ENCODE results near the gene CLEC18A. TPM values are rescaled to one million over a fixed set of nuclear protein-coding genes. Genes with fewer than 3 reads are reported as not detected.

Gene CLEC18A
- total RNA-seq, 1 experiment from 2014 or later: 3.6 TPM

GRCh38 chr16:69929480-69929879 is 21.7 kb upstream of the CLEC18A start:
- Mint-ChIP-seq H3K36me3 (ENCODE audit: insufficient read depth, unreplicated experiment) (peaks cover 9% of the 10 kb centered on the region), H3K4me3 (ENCODE audit: low read depth, unreplicated experiment) (no peak overlapping the region), H3K9me3 (ENCODE audit: low read depth, unreplicated experiment) (no peaks in the 10 kb centered on the region), H3K27me3 (ENCODE audit: unreplicated experiment) (no peaks in the 10 kb centered on the region), H3K4me1 (ENCODE audit: low read depth, unreplicated experiment) (no peaks in the 10 kb centered on the region), H3K27ac (ENCODE audit: unreplicated experiment) (no peak overlapping the region)
- TF ChIP-seq, protein P1, sequence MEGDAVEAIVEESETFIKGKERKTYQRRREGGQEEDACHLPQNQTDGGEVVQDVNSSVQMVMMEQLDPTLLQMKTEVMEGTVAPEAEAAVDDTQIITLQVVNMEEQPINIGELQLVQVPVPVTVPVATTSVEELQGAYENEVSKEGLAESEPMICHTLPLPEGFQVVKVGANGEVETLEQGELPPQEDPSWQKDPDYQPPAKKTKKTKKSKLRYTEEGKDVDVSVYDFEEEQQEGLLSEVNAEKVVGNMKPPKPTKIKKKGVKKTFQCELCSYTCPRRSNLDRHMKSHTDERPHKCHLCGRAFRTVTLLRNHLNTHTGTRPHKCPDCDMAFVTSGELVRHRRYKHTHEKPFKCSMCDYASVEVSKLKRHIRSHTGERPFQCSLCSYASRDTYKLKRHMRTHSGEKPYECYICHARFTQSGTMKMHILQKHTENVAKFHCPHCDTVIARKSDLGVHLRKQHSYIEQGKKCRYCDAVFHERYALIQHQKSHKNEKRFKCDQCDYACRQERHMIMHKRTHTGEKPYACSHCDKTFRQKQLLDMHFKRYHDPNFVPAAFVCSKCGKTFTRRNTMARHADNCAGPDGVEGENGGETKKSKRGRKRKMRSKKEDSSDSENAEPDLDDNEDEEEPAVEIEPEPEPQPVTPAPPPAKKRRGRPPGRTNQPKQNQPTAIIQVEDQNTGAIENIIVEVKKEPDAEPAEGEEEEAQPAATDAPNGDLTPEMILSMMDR (IDR thresholded peaks at IDR 0.05; ENCODE audit: unreplicated experiment): no peak
- CTCF ChIA-PET: interaction anchor here (1.4 kb wide), 1 partner anchor 166 kb away, joined by 3 read pairs; no protein-coding TSS in a partner anchor
- intact Hi-C loops (cut with micrococcal nuclease; ENCODE audit: unreplicated experiment): no loop called here
- BruUV-seq (replicated peaks): no TSS peak
- DNase-seq: no peak

DNA sequence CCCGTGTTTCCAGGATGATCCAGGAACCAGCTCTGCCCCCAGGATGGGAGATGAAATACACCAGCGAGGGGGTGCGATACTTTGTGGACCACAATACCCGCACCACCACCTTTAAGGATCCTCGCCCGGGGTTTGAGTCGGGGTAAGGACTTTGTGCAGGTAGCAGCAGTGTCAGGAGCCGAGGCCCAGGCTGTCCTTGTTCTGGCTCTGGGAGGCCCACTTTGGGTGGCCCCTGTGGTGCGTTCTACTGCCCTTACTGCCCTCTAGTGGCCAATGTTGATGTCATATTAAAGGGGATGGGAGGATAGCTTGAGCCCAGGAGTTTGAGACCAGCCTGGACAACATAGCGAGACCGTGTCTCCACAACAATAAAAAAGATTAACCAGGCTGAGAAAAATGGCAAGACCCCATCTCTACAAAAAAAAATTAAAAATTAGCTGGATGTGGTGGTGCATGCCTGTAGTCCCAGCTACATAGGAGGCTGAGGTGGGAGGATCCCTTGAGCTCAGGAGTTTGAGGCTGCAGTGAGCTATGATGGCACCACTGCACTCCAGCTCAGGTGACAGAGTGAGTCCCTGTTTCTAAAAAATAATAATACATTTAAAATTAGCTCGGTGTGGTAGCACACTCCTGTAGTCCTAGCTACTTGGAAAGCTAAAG is 20.9 kb upstream of the CLEC18A start:
- CTCF ChIA-PET: interaction anchor here (0.6 to 1.4 kb wide), 7 partner anchors 9 to 1844 kb away, joined by 3 to 7 read pairs (median 3); no protein-coding TSS in a partner anchor
- intact Hi-C loops (cut with micrococcal nuclease; ENCODE audit: unreplicated experiment): loop anchor here (1.0 kb wide), 1 partner anchor 134 kb away; no protein-coding TSS in a partner anchor
- BruUV-seq (replicated peaks): no TSS peak
- peak; percentile 68 for DNase-seq
- peaks cover 9% of the 10 kb centered on the region for H3K36me3 Mint-ChIP-seq (ENCODE audit: insufficient read depth, unreplicated experiment)
- TF ChIP-seq, protein P1 (IDR thresholded peaks at IDR 0.05; ENCODE audit: unreplicated experiment): peak; percentile 83
- H3K9me3 Mint-ChIP-seq (ENCODE audit: low read depth, unreplicated experiment): no peaks in the 10 kb centered on the region
- no peaks in the 10 kb centered on the region for H3K27me3 Mint-ChIP-seq (ENCODE audit: unreplicated experiment)
- H3K4me3 Mint-ChIP-seq (ENCODE audit: low read depth, unreplicated experiment): no peak overlapping the region
- H3K4me1 Mint-ChIP-seq (ENCODE audit: low read depth, unreplicated experiment): no peaks in the 10 kb centered on the region
- H3K27ac Mint-ChIP-seq (ENCODE audit: unreplicated experiment): no peak overlapping the region

- Mint-ChIP-seq H3K4me1 (ENCODE audit: low read depth, unreplicated experiment) (no peaks in the 10 kb centered on the region), H3K36me3 (ENCODE audit: insufficient read depth, unreplicated experiment) (peaks cover 9% of the 10 kb centered on the region), H3K27me3 (ENCODE audit: unreplicated experiment) (no peaks in the 10 kb centered on the region), H3K9me3 (ENCODE audit: low read depth, unreplicated experiment) (no peaks in the 10 kb centered on the region), H3K27ac (ENCODE audit: unreplicated experiment) (no peak overlapping the region), H3K4me3 (ENCODE audit: low read depth, unreplicated experiment) (no peak overlapping the region)
- no TSS peak for BruUV-seq (replicated peaks)
- intact Hi-C loops (cut with micrococcal nuclease; ENCODE audit: unreplicated experiment): no loop called here
- no peak for DNase-seq
- CTCF ChIA-PET: no interaction called here
- TF ChIP-seq, protein P1 (IDR thresholded peaks at IDR 0.05; ENCODE audit: unreplicated experiment): no peak
Observed at GRCh38 chr16:69931631-69932030, 19.5 kb upstream of the CLEC18A start.

GRCh38 chr16:69932228-69932627 is 18.9 kb upstream of the CLEC18A start:
- no peak for DNase-seq
- no peaks in the 10 kb centered on the region for H3K9me3 Mint-ChIP-seq (ENCODE audit: low read depth, unreplicated experiment)
- H3K4me3 Mint-ChIP-seq (ENCODE audit: low read depth, unreplicated experiment): no peak overlapping the region
- no peaks in the 10 kb centered on the region for H3K4me1 Mint-ChIP-seq (ENCODE audit: low read depth, unreplicated experiment)
- TF ChIP-seq, protein P1 (IDR thresholded peaks at IDR 0.05; ENCODE audit: unreplicated experiment): no peak
- H3K27me3 Mint-ChIP-seq (ENCODE audit: unreplicated experiment): no peaks in the 10 kb centered on the region
- no TSS peak for BruUV-seq (replicated peaks)
- CTCF ChIA-PET: no interaction called here
- intact Hi-C loops (cut with micrococcal nuclease; ENCODE audit: unreplicated experiment): no loop called here
- peaks cover 10% of the 10 kb centered on the region for H3K36me3 Mint-ChIP-seq (ENCODE audit: insufficient read depth, unreplicated experiment)
- no peak overlapping the region for H3K27ac Mint-ChIP-seq (ENCODE audit: unreplicated experiment)

All from Calu3 (cell line).